ENCODE results near the gene DSCAML1. TPM values are rescaled to one million over a fixed set of nuclear protein-coding genes. Genes with fewer than 3 reads are reported as not detected.

The DSCAML1 gene
- total and polyA plus RNA-seq, 2 of the 8 experiments (the other 6 are each of a cell fraction or from before 2014, with no cell fraction given): 0.19 to 0.24 TPM

DNA sequence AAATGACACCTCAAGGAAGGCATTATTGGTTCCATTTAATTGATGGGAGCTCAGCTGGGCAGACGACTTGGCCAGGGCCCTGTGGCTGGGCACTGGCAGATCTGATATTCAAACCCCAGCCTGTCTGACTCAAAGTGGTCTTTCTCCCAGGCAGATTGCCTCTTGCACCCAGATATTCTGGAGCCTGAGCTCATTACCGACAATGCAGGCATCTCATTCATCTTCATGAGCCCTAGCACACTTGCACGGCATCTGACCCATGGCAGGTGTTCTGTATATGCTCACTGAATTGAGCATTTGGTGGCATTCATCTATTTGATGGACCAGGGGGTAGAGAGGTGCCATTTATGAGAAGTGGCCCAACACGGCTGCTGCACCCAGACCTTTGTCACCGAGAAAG is 193.1 kb downstream of the DSCAML1 start:
- H3K9me3 ChIP-seq (ENCODE audit: insufficient read depth in 2 of 2, low read depth in 1 of 2, low read length in 1 of 2): no peaks in the 10 kb centered on the region
- H4K91ac ChIP-seq (replicated peaks; ENCODE audit: insufficient read length, low read length): no peak overlapping the region
- no peak overlapping the region for H3K4me3 ChIP-seq (ENCODE audit: extremely low read depth in 1 of 4, insufficient read depth in 2 of 4, low read depth in 3 of 4, low read length in 4 of 4)
- no peak overlapping the region for H2BK20ac ChIP-seq (ENCODE audit: low read length)
- no peak overlapping the region for H2BK12ac ChIP-seq (ENCODE audit: low read depth, low read length)
- H3K4me2 ChIP-seq (ENCODE audit: insufficient read depth in 1 of 2, low read depth in 2 of 2, low read length in 2 of 2): no peak overlapping the region
- no peaks in the 10 kb centered on the region for H3K79me1 ChIP-seq (ENCODE audit: low read depth, low read length)
- peaks cover 3 to 26% (median 14%) of the 10 kb centered on the region in 4 experiments for H3K4me1 ChIP-seq (replicated peaks in 1 of 4; ENCODE audit: control insufficient read depth in 3 of 4, insufficient read depth in 4 of 4, low read length in 3 of 4)
- ChIA-PET POLR2A (ENCODE audit: partially characterized antibody) (interaction anchor here (1.1 kb wide), 1 partner anchor 8 kb away, joined by 3 read pairs; no protein-coding TSS in a partner anchor), CTCF (ENCODE audit: partially characterized antibody) (interaction anchor here (0.9 to 2.6 kb wide), 6 partner anchors 8 to 194 kb away, joined by 3 to 10 read pairs (median 6); no protein-coding TSS in a partner anchor)
- H3K23ac ChIP-seq (ENCODE audit: insufficient read length): no peak overlapping the region
- no peak for FAIRE-seq
- H2AK5ac ChIP-seq (ENCODE audit: low read depth, low read length): no peak overlapping the region; the same call in 1 of the 2 replicates
- WGBS, 2 experiments (ENCODE audit: extremely low coverage in 1 of 2, insufficient coverage in 1 of 2, insufficient read length in 1 of 2, insufficient replicate concordance in 2 of 2, low coverage in 1 of 2, low lambda C conversion rate in 2 of 2, missing lambda C conversion rate in 1 of 2): 89% methylated on average over 5 of the region's 5 CpGs; no CpG with 5 or more reads in 1 of the 2 experiments
- no peaks in the 10 kb centered on the region for H3K36me3 ChIP-seq (ENCODE audit: control insufficient read depth in 2 of 4, insufficient read depth in 4 of 4, low read length in 3 of 4)
- no peak overlapping the region; the same call in 1 of the 2 replicates for H4K8ac ChIP-seq (ENCODE audit: extremely low read depth, insufficient read depth, low read length)
- H2BK5ac ChIP-seq (ENCODE audit: low read depth, low read length): no peak overlapping the region
- no peak overlapping the region for H2AFZ ChIP-seq (ENCODE audit: low read length)
- TF ChIP-seq ZNF274 (IDR thresholded peaks at IDR 0.05; ENCODE audit: borderline replicate concordance, extremely low read depth, low read length): no peak
- no peak for TF ChIP-seq CBX8 (IDR thresholded peaks at IDR 0.05; ENCODE audit: borderline replicate concordance, low read depth, low read length)
- TF ChIP-seq RXRA (IDR thresholded peaks at IDR 0.05; ENCODE audit: insufficient read depth, low read depth, low read length): no peak
- no peak for TF ChIP-seq ASH2L (IDR thresholded peaks at IDR 0.05; ENCODE audit: low read length)
- no peak for TF ChIP-seq GTF2F1 (IDR thresholded peaks at IDR 0.05; ENCODE audit: borderline replicate concordance, low read depth, low read length)
- TF ChIP-seq EZH2 (IDR thresholded peaks at IDR 0.05; ENCODE audit: low read depth, low read length, severe bottlenecking): no peak
- no peak for TF ChIP-seq SUZ12 (IDR thresholded peaks at IDR 0.05; ENCODE audit: low read length)
- no peak for TF ChIP-seq TAF7 (optimal IDR thresholded peaks at IDR 0.05; ENCODE audit: borderline replicate concordance, low read depth, low read length)
- H3K4ac ChIP-seq (replicated peaks; ENCODE audit: insufficient read length, low read depth, low read length): no peak overlapping the region
- H4K5ac ChIP-seq (ENCODE audit: insufficient read length, low read depth, low read length): no peak overlapping the region
- H4K20me1 ChIP-seq (replicated peaks in 1 of 2; ENCODE audit: control insufficient read depth in 1 of 2, insufficient read depth in 2 of 2, low read length in 2 of 2): no peaks in the 10 kb centered on the region
- H2BK120ac ChIP-seq (replicated peaks; ENCODE audit: low read depth, low read length): no peak overlapping the region
- no peaks in the 10 kb centered on the region for H3K79me2 ChIP-seq (ENCODE audit: control insufficient read depth in 1 of 2, insufficient read depth in 2 of 2, low read length in 2 of 2)
- H2BK15ac ChIP-seq (ENCODE audit: low read length): 0 out of 2 replicates have a peak overlapping the region, but pooled peaks have one; percentile 53
- H3K14ac ChIP-seq (ENCODE audit: insufficient read length): no peak overlapping the region
- no peaks in the 10 kb centered on the region for H3K23me2 ChIP-seq (ENCODE audit: low read depth, low read length)
- peaks cover 0 to 2% (median 0%) of the 10 kb centered on the region in 4 experiments; a peak in 3 of 7 replicates for H3K27me3 ChIP-seq (replicated peaks in 1 of 4; ENCODE audit: control insufficient read depth in 3 of 4, extremely low read depth in 1 of 4, insufficient read depth in 3 of 4, low read length in 3 of 4)
- DNase-seq (ENCODE audit: low read depth in 1 of 2, low spot score in 2 of 2): no peak
- no peak overlapping the region for H3K27ac ChIP-seq (ENCODE audit: low read depth, low read length)
- H3K18ac ChIP-seq (ENCODE audit: extremely low read depth, low read length): no peak overlapping the region
- H3K9ac ChIP-seq (replicated peaks in 1 of 4; ENCODE audit: extremely low read depth in 1 of 4, low read depth in 3 of 4, low read length in 3 of 4): no peak overlapping the region
- no peak overlapping the region for H3K56ac ChIP-seq (replicated peaks; ENCODE audit: insufficient read length, low read depth, low read length)

Measured in H1 (cell line).